ENCODE data around the gene HAO2. TPM values are rescaled to one million over a fixed set of nuclear protein-coding genes. Genes with fewer than 3 reads are reported as not detected.
"Not testable (repeated sequence)": the region's sequence is repeated elsewhere in the genome, so short reads cannot be mapped to it uniquely, and the experiment has no call there.

The HAO2 gene
- total RNA-seq, 2 donors from 2014 or later, result not detected

- DNase-seq (ENCODE audit: low spot score), result no peak
- intact Hi-C loops (cut with DNase I), result no loop called here
Observed at GRCh38 chr1:119338757-119339156, 29.8 kb upstream of the HAO2 start.

GRCh38 chr1:119340861-119341261, 27.7 kb upstream of the HAO2 start:
- DNase-seq (ENCODE audit: low spot score), result no peak
- intact Hi-C loops (cut with DNase I), result no loop called here

- no peak for DNase-seq (ENCODE audit: low spot score)
- intact Hi-C loops (cut with DNase I), result no loop called here
Observed at GRCh38 chr1:119341372-119341947, 27.1 kb upstream of the HAO2 start.

- intact Hi-C loops (cut with DNase I), result no loop called here
- DNase-seq (ENCODE audit: low spot score), result no peak
Observed at GRCh38 chr1:119345398-119345797, 23.2 kb upstream of the HAO2 start.

GRCh38 chr1:119347858-119348257, 20.7 kb upstream of the HAO2 start:
- no peak for DNase-seq (ENCODE audit: low spot score)
- intact Hi-C loops (cut with DNase I), result no loop called here

- no peak for DNase-seq (ENCODE audit: low spot score)
- intact Hi-C loops (cut with DNase I), result no loop called here
Observed at GRCh38 chr1:119348941-119349340, 19.6 kb upstream of the HAO2 start.

GRCh38 chr1:119350866-119351265, 17.7 kb upstream of the HAO2 start:
- intact Hi-C loops (cut with DNase I); DNase-seq (ENCODE audit: low spot score): not testable (repeated sequence)

GRCh38 chr1:119351997-119352396, 16.6 kb upstream of the HAO2 start:
- no peak for DNase-seq (ENCODE audit: low spot score)
- intact Hi-C loops (cut with DNase I), result no loop called here

GRCh38 chr1:119353836-119354235, 14.7 kb upstream of the HAO2 start:
- no peak for DNase-seq (ENCODE audit: low spot score)
- intact Hi-C loops (cut with DNase I), result no loop called here

- DNase-seq (ENCODE audit: low spot score), result no peak
- intact Hi-C loops (cut with DNase I), result no loop called here
Observed at GRCh38 chr1:119358636-119359035, 9.9 kb upstream of the HAO2 start.

GRCh38 chr1:119359730-119360129, 8.9 kb upstream of the HAO2 start:
- intact Hi-C loops (cut with DNase I), result loop anchor here (10.0 kb wide), 2 partner anchors 85 to 1205 kb away; no protein-coding TSS in a partner anchor
- no peak for DNase-seq (ENCODE audit: low spot score)

- intact Hi-C loops (cut with DNase I), result loop anchor here (10.0 kb wide), 2 partner anchors 86 to 1206 kb away; no protein-coding TSS in a partner anchor
- DNase-seq (ENCODE audit: low spot score), result no peak
Observed at GRCh38 chr1:119361205-119361604, 7.4 kb upstream of the HAO2 start.

- DNase-seq (ENCODE audit: low spot score), result no peak
- intact Hi-C loops (cut with DNase I), result loop anchor here (10.0 kb wide), 2 partner anchors 87 to 1207 kb away; no protein-coding TSS in a partner anchor
Observed at GRCh38 chr1:119361620-119362344, 6.8 kb upstream of the HAO2 start.

- intact Hi-C loops (cut with DNase I), result loop anchor here (10.0 kb wide), 2 partner anchors 88 to 1208 kb away; no protein-coding TSS in a partner anchor
- DNase-seq (ENCODE audit: low spot score), result no peak
Observed at GRCh38 chr1:119363162-119363561, 5.4 kb upstream of the HAO2 start.

- DNase-seq (ENCODE audit: low spot score), result no peak
- intact Hi-C loops (cut with DNase I), result loop anchor here (5.0 to 10.0 kb wide), 3 partner anchors 90 to 1210 kb away; no protein-coding TSS in a partner anchor
Observed at GRCh38 chr1:119364640-119365039, 3.9 kb upstream of the HAO2 start.

- no peak for DNase-seq (ENCODE audit: low spot score)
Observed at GRCh38 chr1:119366424-119366823, 2.2 kb upstream of the HAO2 start.

GRCh38 chr1:119367432-119368124, 1.0 kb upstream of the HAO2 start:
- DNase-seq (ENCODE audit: low spot score), result no peak
- intact Hi-C loops (cut with DNase I), result loop anchor here (5.0 to 10.0 kb wide), 3 partner anchors 93 to 1213 kb away; no protein-coding TSS in a partner anchor

More at GRCh38 chr1:119366424-119366823, 2.2 kb upstream of the HAO2 start:
- intact Hi-C loops (cut with DNase I), result loop anchor here (5.0 to 10.0 kb wide), 3 partner anchors 92 to 1212 kb away; no protein-coding TSS in a partner anchor

- intact Hi-C loops (cut with DNase I), result loop anchor here in 1 of 2 donors (10.0 kb wide), 1 partner anchor 86 kb away; no protein-coding TSS in a partner anchor
- DNase-seq (ENCODE audit: low spot score), result no peak
Observed at GRCh38 chr1:119370748-119371147, 2.2 kb downstream of the HAO2 start.

- no peak for DNase-seq (ENCODE audit: low spot score)
- intact Hi-C loops (cut with DNase I), result loop anchor here in 1 of 2 donors (10.0 kb wide), 1 partner anchor 87 kb away; no protein-coding TSS in a partner anchor
Observed at GRCh38 chr1:119371815-119372214, 3.2 kb downstream of the HAO2 start.
